Measurements from ENCODE around the gene WDR27.

The WDR27 gene

DNA sequence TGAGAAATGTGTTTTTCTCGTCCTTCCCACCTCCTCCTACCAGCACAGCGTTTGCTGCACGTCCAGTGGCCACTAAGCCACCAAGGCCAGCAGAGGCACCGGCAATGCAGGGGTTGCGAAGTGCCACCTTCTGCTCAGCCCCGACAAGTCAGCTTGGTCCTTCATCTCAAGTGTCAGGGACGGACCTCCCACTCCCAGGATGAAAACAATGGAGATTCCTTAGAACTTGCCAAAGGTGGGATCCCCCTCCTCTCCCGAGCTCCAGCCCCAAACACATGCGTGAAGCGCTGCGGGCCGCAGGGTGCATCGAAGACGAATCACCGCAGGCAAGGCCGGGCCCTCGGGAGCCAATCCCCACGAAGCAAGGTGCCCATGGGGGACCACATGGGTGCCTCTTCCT is 60.8 kb downstream of the WDR27 start:
- Histone ChIP-seq H3K9ac (ENCODE audit: low read length) (no peak overlapping the region), H3K79me2 (ENCODE audit: low read length) (no peaks in the 10 kb centered on the region), H3K27me3 (replicated peaks; ENCODE audit: insufficient read depth, low read length) (no peaks in the 10 kb centered on the region), H3K9me3 (replicated peaks; ENCODE audit: insufficient read depth, low read length) (no peaks in the 10 kb centered on the region), H3K36me3 (replicated peaks; ENCODE audit: insufficient read depth, low read length) (no peaks in the 10 kb centered on the region), H3F3A (ENCODE audit: insufficient read depth, low read length) (no peaks in the 10 kb centered on the region), H3K9me2 (replicated peaks; ENCODE audit: insufficient read depth, low read length) (no peaks in the 10 kb centered on the region), H3K27ac (ENCODE audit: low read length) (no peak overlapping the region), H4K20me1 (ENCODE audit: insufficient read depth, low read length) (no peaks in the 10 kb centered on the region), H3K4me1 (ENCODE audit: low read length) (no peaks in the 10 kb centered on the region), H3K4me3 (ENCODE audit: low read length) (no peak overlapping the region), H2AFZ (ENCODE audit: low read length) (no peak overlapping the region), H3K4me2 (ENCODE audit: low read depth, low read length) (no peak overlapping the region)
- TF ChIP-seq EZH2 (optimal IDR thresholded peaks at IDR 0.05; ENCODE audit: low read depth, low read length) (no peak), EZH2phosphoT487 (IDR thresholded peaks at IDR 0.05; ENCODE audit: low read length) (no peak)
- TF ChIP-seq, protein P1, sequence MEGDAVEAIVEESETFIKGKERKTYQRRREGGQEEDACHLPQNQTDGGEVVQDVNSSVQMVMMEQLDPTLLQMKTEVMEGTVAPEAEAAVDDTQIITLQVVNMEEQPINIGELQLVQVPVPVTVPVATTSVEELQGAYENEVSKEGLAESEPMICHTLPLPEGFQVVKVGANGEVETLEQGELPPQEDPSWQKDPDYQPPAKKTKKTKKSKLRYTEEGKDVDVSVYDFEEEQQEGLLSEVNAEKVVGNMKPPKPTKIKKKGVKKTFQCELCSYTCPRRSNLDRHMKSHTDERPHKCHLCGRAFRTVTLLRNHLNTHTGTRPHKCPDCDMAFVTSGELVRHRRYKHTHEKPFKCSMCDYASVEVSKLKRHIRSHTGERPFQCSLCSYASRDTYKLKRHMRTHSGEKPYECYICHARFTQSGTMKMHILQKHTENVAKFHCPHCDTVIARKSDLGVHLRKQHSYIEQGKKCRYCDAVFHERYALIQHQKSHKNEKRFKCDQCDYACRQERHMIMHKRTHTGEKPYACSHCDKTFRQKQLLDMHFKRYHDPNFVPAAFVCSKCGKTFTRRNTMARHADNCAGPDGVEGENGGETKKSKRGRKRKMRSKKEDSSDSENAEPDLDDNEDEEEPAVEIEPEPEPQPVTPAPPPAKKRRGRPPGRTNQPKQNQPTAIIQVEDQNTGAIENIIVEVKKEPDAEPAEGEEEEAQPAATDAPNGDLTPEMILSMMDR (IDR thresholded peaks at IDR 0.05; ENCODE audit: low read length) = no peak
- DNase-seq = no peak

DNA sequence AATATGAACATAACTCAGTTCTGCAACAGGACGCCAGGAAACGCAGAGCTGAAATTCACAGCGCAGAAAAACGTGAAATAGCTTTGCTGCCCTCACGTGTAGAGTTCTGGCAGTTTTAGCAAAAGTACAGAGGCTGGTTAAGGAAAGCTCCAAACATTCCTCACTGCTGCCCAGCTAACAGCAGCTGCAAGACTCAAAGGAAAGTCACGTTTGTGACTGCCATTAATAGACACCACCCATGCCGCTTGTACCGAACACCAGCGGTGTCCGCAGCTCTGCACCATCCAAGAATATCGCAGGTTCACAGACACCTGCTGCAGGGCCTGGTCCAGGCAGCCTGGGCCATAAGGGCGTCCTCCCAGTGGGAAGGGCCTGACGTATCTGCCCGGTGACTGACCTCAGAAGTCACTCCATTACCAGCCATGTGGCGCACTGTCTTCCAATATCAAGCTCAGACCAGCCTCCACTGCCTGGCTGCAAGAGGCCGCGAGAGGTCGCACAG is 61.4 kb downstream of the WDR27 start:
- TF ChIP-seq, protein P1 (IDR thresholded peaks at IDR 0.05; ENCODE audit: low read length) = no peak
- TF ChIP-seq EZH2 (optimal IDR thresholded peaks at IDR 0.05; ENCODE audit: low read depth, low read length) (no peak), EZH2phosphoT487 (IDR thresholded peaks at IDR 0.05; ENCODE audit: low read length) (no peak)
- Histone ChIP-seq H3K4me2 (ENCODE audit: low read depth, low read length) (no peak overlapping the region), H3K79me2 (ENCODE audit: low read length) (no peaks in the 10 kb centered on the region), H3F3A (ENCODE audit: insufficient read depth, low read length) (no peaks in the 10 kb centered on the region), H3K9me3 (replicated peaks; ENCODE audit: insufficient read depth, low read length) (no peaks in the 10 kb centered on the region), H4K20me1 (ENCODE audit: insufficient read depth, low read length) (no peaks in the 10 kb centered on the region), H3K27ac (ENCODE audit: low read length) (no peak overlapping the region), H3K4me3 (ENCODE audit: low read length) (no peak overlapping the region), H3K9ac (ENCODE audit: low read length) (no peak overlapping the region), H3K27me3 (replicated peaks; ENCODE audit: insufficient read depth, low read length) (no peaks in the 10 kb centered on the region), H3K9me2 (replicated peaks; ENCODE audit: insufficient read depth, low read length) (no peaks in the 10 kb centered on the region), H3K36me3 (replicated peaks; ENCODE audit: insufficient read depth, low read length) (no peaks in the 10 kb centered on the region), H3K4me1 (ENCODE audit: low read length) (no peaks in the 10 kb centered on the region), H2AFZ (ENCODE audit: low read length) (no peak overlapping the region)
- no peak for DNase-seq

DNA sequence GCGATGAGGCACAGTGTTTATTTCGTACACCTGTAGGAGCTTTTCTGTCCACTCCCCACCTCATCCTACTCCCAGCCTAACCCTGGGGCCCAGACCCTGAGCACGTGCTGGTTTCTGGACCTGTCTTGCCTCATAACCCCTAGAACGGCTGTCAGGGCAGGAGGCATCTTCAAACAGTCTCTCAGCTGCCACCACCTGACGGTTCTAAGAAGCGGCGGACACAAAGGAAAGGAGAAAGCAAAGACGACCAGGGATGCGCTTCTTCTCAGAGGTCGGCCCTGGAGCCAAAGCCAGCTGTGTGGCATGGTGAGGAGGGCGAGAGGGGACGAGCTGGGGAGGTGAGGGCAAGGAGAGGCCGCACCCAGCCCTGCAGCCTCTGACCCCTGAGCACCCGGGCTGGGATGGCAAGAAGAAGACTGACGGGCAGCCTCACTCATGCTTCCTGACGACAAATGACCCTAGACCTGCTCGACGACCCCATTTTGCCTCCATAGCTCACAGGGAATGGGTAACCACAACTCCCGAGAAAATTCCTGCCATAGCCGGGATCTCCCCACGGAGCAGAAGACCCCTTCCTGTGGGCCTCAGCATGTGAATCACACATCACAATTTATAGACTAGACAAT is 62.1 kb downstream of the WDR27 start:
- TF ChIP-seq, protein P1 (IDR thresholded peaks at IDR 0.05; ENCODE audit: low read length) = no peak
- TF ChIP-seq EZH2 (optimal IDR thresholded peaks at IDR 0.05; ENCODE audit: low read depth, low read length) (no peak), EZH2phosphoT487 (IDR thresholded peaks at IDR 0.05; ENCODE audit: low read length) (no peak)
- no peaks in the 10 kb centered on the region for H3K36me3 ChIP-seq (replicated peaks; ENCODE audit: insufficient read depth, low read length)
- H2AFZ ChIP-seq (ENCODE audit: low read length) = no peak overlapping the region
- no peaks in the 10 kb centered on the region for H3K4me1 ChIP-seq (ENCODE audit: low read length)
- no peaks in the 10 kb centered on the region for H3K9me2 ChIP-seq (replicated peaks; ENCODE audit: insufficient read depth, low read length)
- H3K4me3 ChIP-seq (ENCODE audit: low read length) = no peak overlapping the region
- no peaks in the 10 kb centered on the region for H3F3A ChIP-seq (ENCODE audit: insufficient read depth, low read length)
- H3K27ac ChIP-seq (ENCODE audit: low read length) = no peak overlapping the region
- H4K20me1 ChIP-seq (ENCODE audit: insufficient read depth, low read length) = no peaks in the 10 kb centered on the region
- no peak overlapping the region for H3K9ac ChIP-seq (ENCODE audit: low read length)
- H3K79me2 ChIP-seq (ENCODE audit: low read length) = no peaks in the 10 kb centered on the region
- no peaks in the 10 kb centered on the region for H3K9me3 ChIP-seq (replicated peaks; ENCODE audit: insufficient read depth, low read length)
- DNase-seq = no peak
- no peaks in the 10 kb centered on the region for H3K27me3 ChIP-seq (replicated peaks; ENCODE audit: insufficient read depth, low read length)
- no peak overlapping the region for H3K4me2 ChIP-seq (ENCODE audit: low read depth, low read length)
